ENCODE results near the gene TMIE.

The TMIE gene

DNA sequence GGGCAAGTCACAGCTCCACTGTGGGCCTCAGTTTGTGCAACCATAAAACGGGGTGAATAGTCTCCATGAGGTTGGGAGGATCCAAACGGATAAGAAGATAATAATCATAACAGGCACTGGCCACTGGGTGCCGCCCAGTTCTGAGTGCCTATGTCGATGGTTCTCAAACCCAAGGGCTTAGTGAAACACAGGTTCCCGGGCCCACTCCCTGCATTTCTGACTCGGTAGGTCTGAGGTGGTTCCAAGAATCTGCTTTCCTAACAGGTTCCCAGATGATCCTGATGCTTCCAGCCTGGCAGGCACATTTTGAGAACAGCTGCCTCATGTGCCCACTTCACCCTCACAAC is 28.9 kb upstream of the TMIE start:
- Histone ChIP-seq H3K4me1 (ENCODE audit: control insufficient read depth, insufficient read depth, low read length) (no peaks in the 10 kb centered on the region), H3K36me3 (ENCODE audit: control insufficient read depth, insufficient read depth, low read length) (no peaks in the 10 kb centered on the region), H3K27me3 (ENCODE audit: control insufficient read depth, insufficient read depth, low read length) (no peaks in the 10 kb centered on the region), H3K4me3 (ENCODE audit: low read length) (no peak overlapping the region), H3K9ac (ENCODE audit: low read length) (no peak overlapping the region), H3K27ac (ENCODE audit: low read depth, low read length) (no peak overlapping the region)

DNA sequence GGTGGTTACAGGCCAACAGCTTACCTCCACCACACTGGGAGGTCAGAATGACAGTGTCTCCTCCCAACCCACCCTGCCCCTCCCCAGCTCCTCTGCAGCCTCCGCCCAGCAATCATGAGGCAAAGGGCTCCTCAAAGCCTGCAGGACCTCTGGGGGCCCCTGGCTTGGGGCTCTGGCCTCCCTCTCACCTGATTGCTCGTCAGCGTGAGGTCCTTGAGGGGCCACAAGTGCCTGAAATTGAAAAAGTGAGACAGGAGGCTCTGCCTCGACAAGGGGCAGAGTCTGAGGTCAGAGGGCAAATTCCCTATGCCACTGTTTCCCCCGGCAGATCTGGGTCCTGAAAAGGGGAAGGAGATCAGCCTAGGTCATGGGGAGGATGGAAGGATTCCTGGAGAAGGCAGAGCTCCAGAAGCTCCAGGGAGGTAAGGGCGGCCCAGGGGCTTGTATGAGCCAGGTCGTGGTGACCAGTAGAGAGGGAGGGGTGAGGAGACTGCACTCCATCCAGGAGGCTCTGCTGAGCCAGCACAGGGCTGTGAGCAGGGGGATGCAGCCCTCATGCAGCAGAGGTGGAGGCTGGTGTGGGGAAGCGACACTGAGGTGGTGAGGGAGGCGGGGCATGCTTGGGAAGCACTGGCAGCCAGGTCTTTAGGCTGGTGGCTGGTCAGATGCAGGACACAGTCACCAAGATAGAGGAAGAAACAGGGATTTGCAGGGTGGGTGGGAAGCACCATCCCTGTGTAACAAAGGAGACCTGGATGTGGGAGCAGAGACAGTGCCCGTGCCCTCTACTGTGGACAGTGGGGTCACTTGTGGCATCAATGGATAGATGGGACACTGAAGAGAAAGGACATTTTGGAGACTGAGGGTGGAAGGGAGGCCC is 27.8 kb upstream of the TMIE start:
- Histone ChIP-seq H3K9ac (ENCODE audit: low read length) (no peak overlapping the region), H3K27ac (ENCODE audit: low read depth, low read length) (no peak overlapping the region), H3K27me3 (ENCODE audit: control insufficient read depth, insufficient read depth, low read length) (no peaks in the 10 kb centered on the region), H3K4me3 (ENCODE audit: low read length) (no peak overlapping the region), H3K4me1 (ENCODE audit: control insufficient read depth, insufficient read depth, low read length) (no peaks in the 10 kb centered on the region), H3K36me3 (ENCODE audit: control insufficient read depth, insufficient read depth, low read length) (no peaks in the 10 kb centered on the region)

DNA sequence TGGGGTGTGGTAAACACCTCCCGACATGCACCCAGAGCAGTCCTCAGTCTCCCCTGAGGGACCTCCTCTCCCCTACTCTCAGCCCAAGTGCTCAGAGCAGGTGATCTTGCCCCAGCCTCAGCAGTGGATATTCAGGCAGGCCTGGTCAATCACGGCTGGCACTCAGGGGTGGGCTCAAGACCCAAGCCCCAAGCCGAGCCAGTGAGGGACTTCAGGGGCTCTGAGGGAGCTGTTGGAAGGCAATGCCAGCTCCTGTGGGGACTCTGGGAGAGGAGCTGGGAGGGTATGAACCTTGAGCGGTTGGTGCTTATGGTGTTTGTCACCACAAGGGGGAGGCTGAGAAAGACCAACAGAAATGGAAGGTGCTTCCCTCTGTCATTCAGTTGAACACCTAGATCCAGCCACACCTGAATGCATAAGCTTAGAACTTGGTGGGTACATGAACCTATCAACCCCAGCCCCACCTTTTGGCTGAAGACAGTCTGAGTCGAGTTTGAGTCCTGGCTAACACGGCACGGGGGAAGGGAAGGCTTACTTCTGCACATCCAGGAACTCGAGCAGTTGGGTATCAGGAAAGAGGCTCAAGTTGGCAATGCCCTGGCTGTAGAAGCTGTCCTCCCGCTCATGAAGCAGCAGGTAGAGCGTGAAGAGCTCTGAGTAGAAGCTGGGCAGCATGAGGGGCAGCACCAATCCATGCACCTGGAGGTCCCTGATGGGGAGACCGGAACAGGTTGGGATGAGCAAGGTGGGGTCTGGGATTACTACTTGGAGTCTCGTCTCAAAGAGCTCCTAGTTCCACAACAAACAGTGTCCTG is 27.0 kb upstream of the TMIE start:
- no peaks in the 10 kb centered on the region for H3K36me3 ChIP-seq (ENCODE audit: control insufficient read depth, insufficient read depth, low read length)

DNA sequence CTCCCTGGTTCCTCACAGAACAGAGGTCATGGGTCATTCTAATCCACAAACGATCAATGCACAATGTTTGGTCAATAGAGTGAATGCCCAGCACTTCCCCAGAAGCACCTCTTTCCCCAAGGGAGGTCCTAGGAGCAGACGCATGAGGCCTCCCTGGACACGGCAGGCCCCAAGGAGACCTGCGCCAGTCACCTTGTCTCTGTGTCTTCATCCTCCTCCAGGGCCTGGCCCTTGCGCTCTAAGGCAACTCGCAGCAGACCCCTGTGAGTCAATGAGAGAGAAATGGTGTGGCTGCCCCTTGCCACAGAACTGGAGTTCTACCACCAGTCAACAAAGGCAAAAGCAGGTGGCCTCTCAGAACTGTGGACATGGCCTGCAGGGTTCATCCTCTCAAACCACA is 25.8 kb upstream of the TMIE start:
- H3K9ac ChIP-seq (ENCODE audit: low read length), result no peak overlapping the region
- no peak overlapping the region for H3K27ac ChIP-seq (ENCODE audit: low read depth, low read length)
- H3K4me3 ChIP-seq (ENCODE audit: low read length), result no peak overlapping the region
- no peaks in the 10 kb centered on the region for H3K4me1 ChIP-seq (ENCODE audit: control insufficient read depth, insufficient read depth, low read length)
- H3K36me3 ChIP-seq (ENCODE audit: control insufficient read depth, insufficient read depth, low read length), result no peaks in the 10 kb centered on the region
- H3K27me3 ChIP-seq (ENCODE audit: control insufficient read depth, insufficient read depth, low read length), result no peaks in the 10 kb centered on the region

More for the DNA sequence above, 27.0 kb upstream of the TMIE start:
- Histone ChIP-seq H3K9ac (ENCODE audit: low read length) (no peak overlapping the region), H3K27ac (ENCODE audit: low read depth, low read length) (no peak overlapping the region), H3K4me3 (ENCODE audit: low read length) (no peak overlapping the region), H3K4me1 (ENCODE audit: control insufficient read depth, insufficient read depth, low read length) (no peaks in the 10 kb centered on the region), H3K27me3 (ENCODE audit: control insufficient read depth, insufficient read depth, low read length) (no peaks in the 10 kb centered on the region)

DNA sequence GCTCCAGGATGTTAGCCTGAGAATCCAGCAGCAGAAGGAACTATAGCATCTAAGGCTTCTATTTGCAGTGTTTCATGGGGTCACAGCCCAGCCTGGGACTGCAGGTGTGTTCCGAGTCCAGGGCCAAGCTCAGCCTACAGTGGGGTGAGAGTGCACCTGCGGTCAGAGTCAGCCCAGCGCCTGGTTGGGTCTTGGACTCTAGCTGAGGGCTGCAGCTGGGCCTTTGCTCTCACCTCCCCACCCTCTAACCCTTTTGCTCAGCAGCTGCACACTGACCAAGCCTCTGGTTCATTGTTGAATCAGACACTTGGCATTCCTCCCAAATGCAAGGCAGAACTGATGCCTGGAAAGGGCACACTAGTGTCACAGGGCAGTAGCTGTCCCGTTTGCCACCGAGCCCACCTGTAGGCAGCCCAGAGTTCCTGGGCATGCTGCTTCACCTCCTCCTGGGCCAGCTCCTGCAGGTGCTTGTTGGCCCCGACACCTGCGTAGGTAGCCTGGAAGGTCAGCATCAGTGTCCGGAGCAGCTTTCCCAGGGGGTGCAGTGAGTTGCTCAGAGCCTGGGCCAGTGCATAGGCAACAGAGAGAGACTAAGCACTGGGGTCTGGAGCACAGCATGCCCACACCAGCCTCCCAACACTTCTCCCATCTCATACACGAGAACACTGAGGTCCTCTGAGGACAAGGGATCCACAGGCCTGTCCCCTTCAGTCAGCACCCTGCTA is 25.2 kb upstream of the TMIE start:
- Histone ChIP-seq H3K4me1 (ENCODE audit: control insufficient read depth, insufficient read depth, low read length) (no peaks in the 10 kb centered on the region), H3K27ac (ENCODE audit: low read depth, low read length) (no peak overlapping the region), H3K9ac (ENCODE audit: low read length) (no peak overlapping the region), H3K4me3 (ENCODE audit: low read length) (no peak overlapping the region), H3K27me3 (ENCODE audit: control insufficient read depth, insufficient read depth, low read length) (no peaks in the 10 kb centered on the region), H3K36me3 (ENCODE audit: control insufficient read depth, insufficient read depth, low read length) (no peaks in the 10 kb centered on the region)

DNA sequence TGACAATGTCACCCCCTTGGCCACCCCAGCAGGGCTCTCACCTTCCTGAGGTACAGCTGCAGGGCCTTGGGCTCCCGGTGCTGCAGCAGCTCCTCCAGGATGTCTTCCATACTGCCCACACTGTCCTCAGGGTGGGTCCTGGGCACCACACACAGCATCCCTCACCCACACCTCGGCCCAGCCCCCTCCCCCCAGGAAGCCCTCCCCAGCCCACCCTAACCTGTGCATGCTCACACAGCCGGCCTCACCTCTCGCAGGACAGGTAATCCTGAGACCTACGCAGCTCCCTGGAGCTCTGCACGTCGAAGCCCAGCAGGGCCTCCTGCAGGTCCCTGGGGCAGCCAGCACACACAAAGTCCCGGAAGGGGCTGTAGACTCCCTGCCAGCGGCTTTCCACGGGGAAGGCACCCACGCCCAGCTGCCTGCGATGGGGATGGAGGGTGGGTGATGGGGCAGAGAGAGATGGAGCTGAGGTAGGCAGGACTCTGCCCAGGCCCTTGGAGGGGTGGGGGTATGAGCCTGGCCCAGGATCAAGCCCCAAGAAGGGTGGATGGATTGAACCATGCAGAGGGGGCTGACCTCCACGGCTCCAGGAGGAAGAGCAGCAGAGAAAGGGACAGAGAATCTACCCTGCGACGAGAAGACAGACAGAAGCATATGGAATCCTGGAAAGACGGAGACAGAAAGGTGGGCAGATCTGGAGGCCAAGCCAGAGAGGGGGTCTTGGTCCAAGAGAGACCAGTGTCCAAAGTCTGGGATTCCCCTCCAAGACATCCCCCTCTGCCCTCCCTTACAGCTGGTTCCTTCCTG is 24.4 kb upstream of the TMIE start:
- Histone ChIP-seq H3K36me3 (ENCODE audit: control insufficient read depth, insufficient read depth, low read length) (no peaks in the 10 kb centered on the region), H3K27ac (ENCODE audit: low read depth, low read length) (no peak overlapping the region), H3K4me1 (ENCODE audit: control insufficient read depth, insufficient read depth, low read length) (no peaks in the 10 kb centered on the region), H3K27me3 (ENCODE audit: control insufficient read depth, insufficient read depth, low read length) (no peaks in the 10 kb centered on the region), H3K9ac (ENCODE audit: low read length) (no peak overlapping the region), H3K4me3 (ENCODE audit: low read length) (no peak overlapping the region)

DNA sequence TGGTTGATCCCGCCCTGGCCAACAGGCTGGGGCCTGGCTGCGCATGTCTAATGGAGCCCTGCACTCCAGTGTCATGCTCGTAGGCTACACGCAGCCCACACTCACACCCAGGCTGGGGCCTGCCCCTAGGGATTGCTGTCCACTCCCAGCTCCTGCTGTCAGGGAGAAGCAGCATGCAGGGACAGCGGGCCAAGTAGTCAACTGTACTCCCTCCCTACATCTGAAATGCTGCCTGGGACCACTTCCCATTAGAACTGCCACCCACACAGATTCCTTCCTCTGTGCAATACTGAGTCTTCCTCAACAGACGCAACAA is 23.8 kb upstream of the TMIE start:
- H3K4me1 ChIP-seq (ENCODE audit: control insufficient read depth, insufficient read depth, low read length), result no peaks in the 10 kb centered on the region
- no peak overlapping the region for H3K4me3 ChIP-seq (ENCODE audit: low read length)
- no peak overlapping the region for H3K27ac ChIP-seq (ENCODE audit: low read depth, low read length)
- H3K9ac ChIP-seq (ENCODE audit: low read length), result no peak overlapping the region
- H3K27me3 ChIP-seq (ENCODE audit: control insufficient read depth, insufficient read depth, low read length), result no peaks in the 10 kb centered on the region
- no peaks in the 10 kb centered on the region for H3K36me3 ChIP-seq (ENCODE audit: control insufficient read depth, insufficient read depth, low read length)

DNA sequence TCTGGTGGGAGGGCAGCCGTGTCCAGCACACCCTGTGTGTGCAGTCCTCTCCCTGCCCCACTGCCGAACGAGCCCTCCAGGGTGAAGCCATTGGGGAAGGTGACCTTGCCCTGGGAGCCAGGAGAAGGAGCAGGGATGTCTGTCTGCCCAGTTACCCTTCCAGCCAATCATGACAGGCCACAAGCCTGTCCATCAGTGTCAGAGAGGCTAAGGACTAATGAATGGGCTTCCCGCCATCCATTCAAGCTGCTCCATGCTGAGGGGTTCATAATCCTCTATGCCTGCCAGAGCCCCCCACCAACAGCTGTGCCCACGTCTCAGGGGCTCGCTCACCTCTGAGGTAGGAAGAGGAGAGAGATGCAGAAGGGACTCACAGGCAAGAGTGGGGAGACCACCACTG is 22.9 kb upstream of the TMIE start:
- Histone ChIP-seq H3K27me3 (ENCODE audit: control insufficient read depth, insufficient read depth, low read length) (no peaks in the 10 kb centered on the region), H3K4me1 (ENCODE audit: control insufficient read depth, insufficient read depth, low read length) (no peaks in the 10 kb centered on the region), H3K9ac (ENCODE audit: low read length) (no peak overlapping the region), H3K4me3 (ENCODE audit: low read length) (no peak overlapping the region), H3K36me3 (ENCODE audit: control insufficient read depth, insufficient read depth, low read length) (no peaks in the 10 kb centered on the region), H3K27ac (ENCODE audit: low read depth, low read length) (no peak overlapping the region)

DNA sequence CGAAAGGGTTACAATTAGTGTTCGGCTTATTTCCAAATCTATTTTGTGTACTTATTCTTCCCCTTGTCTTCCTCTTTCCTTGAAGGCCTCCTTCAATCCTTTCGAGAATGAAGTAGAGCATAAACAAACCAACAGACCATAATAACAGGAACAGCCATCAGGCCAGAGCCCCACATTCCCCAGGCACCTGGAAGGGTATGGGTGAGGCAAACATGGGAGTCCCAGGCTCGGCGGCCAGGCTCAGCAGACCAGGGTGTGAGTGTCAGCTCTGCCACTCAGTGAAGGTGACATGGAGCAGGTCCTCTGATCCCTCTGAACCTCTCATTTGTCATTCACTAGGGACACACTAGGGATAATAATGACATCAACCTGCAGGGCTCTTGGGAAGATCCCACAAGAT is 21.5 kb upstream of the TMIE start:
- Histone ChIP-seq H3K36me3 (ENCODE audit: control insufficient read depth, insufficient read depth, low read length) (no peaks in the 10 kb centered on the region), H3K4me1 (ENCODE audit: control insufficient read depth, insufficient read depth, low read length) (no peaks in the 10 kb centered on the region), H3K4me3 (ENCODE audit: low read length) (no peak overlapping the region), H3K9ac (ENCODE audit: low read length) (no peak overlapping the region), H3K27ac (ENCODE audit: low read depth, low read length) (no peak overlapping the region), H3K27me3 (ENCODE audit: control insufficient read depth, insufficient read depth, low read length) (no peaks in the 10 kb centered on the region)

DNA sequence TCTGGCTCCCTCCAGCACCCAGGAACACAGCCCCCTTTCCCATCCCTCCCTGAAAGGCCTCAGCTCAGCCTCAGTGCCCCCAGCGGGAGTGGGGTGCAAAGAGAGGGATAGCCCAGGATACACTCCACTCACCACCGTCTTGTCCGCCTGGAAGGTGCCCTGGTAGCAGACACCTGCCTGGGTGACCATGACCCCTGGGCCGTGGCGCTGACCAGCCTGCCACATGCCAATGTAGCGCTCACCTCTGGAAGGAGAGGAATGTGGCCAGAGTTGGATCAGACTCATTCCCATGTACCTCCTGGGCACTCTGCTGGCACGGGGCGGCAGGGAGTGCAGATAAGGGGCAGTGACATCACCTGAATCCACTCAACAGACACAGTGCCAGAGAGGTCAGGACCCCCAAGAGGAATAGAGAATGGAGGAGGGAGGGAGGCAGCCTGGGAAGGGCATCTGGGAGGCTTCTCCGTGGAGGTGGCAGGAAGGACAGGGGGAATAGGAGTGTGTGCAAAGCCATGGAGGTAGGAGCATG is 20.8 kb upstream of the TMIE start:
- Histone ChIP-seq H3K4me1 (ENCODE audit: control insufficient read depth, insufficient read depth, low read length) (no peaks in the 10 kb centered on the region), H3K27ac (ENCODE audit: low read depth, low read length) (no peak overlapping the region), H3K36me3 (ENCODE audit: control insufficient read depth, insufficient read depth, low read length) (no peaks in the 10 kb centered on the region), H3K27me3 (ENCODE audit: control insufficient read depth, insufficient read depth, low read length) (no peaks in the 10 kb centered on the region), H3K4me3 (ENCODE audit: low read length) (no peak overlapping the region), H3K9ac (ENCODE audit: low read length) (no peak overlapping the region)

DNA sequence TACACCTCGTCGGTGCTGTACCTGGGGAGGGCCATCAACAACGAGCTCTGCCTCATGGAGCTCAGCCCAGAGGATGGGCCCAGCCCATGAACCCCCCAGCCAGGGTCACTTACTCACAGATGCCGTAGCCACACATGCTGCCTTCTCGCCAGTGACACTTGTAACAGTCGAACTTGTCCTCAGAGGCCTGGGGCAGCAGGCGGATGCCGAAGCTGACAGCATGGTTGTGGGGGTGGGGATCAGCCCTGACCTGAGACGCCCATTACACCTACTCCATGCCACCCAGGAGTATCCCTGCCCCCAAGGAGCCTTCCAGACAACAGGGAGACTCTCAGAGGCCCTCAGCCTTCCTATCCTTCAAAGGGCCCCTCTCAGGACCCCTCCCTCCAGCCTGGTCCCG is 19.8 kb upstream of the TMIE start:
- Histone ChIP-seq H3K4me1 (ENCODE audit: control insufficient read depth, insufficient read depth, low read length) (no peaks in the 10 kb centered on the region), H3K36me3 (ENCODE audit: control insufficient read depth, insufficient read depth, low read length) (no peaks in the 10 kb centered on the region), H3K27me3 (ENCODE audit: control insufficient read depth, insufficient read depth, low read length) (no peaks in the 10 kb centered on the region), H3K4me3 (ENCODE audit: low read length) (no peak overlapping the region), H3K27ac (ENCODE audit: low read depth, low read length) (no peak overlapping the region), H3K9ac (ENCODE audit: low read length) (no peak overlapping the region)

Data from rectal smooth muscle tissue (tissue), 1 donor.